Dedifferentiated amniotic fluid mesenchymal stem cell (primary cell): Measurements from ENCODE around the gene SORBS2.

Source experiments
- DNase-seq: peaks from one replicate; pipeline ENCODE4 v3.0.0-alpha.2; 2016; ENCODE audit errors: extremely low spot score

The SORBS2 gene

DNA sequence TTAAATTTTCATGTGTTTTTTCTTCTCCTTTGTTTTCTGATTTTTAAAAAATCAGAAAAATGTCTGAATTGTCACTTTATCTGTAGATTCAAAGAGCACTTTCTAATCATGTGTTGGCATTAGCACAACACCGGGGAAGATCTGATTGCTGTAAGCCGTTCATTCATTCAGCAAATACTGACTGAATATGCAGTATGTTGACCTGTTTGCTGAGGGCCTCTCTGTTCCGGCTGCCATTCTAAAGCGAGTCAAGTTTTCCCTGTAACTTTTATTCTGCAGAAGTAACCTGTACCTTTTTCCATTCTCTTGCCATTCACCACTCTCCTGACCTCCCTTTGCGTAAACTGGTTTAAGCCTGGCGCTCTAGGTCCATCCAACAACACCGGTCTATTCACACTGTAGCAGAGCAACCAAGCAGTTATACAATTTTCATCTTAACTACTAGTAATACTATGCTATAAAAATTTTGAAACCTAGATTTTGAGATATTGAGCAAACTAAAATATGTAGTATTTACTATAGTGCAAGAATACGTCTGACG is 6.7 kb downstream of the SORBS2 start:
- no peak for DNase-seq

DNA sequence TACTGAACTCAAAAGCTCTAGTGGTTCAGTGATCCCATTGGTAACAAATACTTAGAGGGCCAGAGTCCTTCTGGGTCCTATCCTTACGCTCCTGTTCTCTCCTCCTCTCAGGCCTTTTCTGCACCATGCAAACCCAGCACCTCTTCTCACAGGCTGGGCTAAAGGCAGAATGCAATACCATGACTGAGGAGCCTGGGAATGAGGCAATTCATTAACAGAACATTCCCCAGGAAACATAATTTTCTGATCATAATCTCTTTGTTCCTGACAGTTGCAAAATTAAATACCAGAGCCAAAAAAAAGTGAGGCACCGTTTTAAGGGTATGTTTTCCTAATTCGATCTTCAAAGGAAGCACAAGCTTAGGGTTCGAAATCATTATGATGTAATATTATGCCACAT is 9.0 kb downstream of the SORBS2 start:
- no peak for DNase-seq

DNA sequence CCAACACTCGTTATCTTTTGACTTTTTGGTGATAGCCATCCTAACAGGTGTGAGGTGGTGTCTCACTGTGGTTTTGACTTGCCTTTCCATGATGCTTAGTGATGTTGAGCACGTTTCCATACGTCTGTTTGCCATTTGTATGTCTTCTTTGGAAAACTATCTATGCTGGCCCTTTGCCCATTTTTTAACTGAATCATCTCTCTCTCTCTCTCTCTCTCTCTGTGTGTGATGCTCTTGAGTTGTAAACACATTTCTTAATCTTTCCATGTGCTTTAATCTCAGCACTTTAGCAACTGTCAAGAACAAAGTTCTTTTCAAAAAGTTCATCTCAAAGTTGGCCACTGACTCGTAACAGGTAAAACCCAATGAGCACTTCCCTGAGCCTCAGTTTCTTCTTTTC is 10.5 kb downstream of the SORBS2 start:
- no peak for DNase-seq

DNA sequence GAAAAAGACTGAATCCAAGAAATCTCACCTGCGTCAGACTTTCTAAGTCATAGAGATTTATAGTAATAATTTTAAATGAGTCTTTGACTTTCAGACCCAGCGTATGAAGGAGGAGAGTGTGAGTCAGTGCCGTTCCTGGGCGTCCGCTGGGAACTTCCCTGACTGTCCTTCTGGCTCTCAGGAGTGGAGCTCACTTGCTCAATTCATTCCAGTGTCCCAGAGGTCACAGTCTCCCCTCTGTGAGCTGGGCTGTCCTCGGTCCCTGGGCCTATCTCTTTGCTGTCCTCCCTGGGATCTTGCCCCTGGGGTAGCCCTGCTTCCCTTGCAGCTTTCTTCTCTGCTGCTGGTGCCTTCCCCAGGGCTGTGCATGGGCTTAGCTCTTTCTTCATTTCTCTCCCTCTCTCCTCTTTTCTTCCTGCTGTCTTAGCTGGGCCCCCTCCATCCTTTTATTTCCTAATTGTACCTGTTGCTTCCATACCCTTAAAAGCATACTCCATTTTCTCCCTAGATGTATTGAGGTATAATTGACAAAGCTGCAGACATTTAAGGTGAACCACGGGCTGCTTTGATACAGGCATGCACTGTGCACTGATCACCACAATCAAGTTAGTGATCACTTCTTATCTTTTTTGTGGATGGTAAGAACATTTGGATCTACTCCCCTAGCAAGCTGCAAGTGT is 11.6 kb downstream of the SORBS2 start:
- no peak for DNase-seq

DNA sequence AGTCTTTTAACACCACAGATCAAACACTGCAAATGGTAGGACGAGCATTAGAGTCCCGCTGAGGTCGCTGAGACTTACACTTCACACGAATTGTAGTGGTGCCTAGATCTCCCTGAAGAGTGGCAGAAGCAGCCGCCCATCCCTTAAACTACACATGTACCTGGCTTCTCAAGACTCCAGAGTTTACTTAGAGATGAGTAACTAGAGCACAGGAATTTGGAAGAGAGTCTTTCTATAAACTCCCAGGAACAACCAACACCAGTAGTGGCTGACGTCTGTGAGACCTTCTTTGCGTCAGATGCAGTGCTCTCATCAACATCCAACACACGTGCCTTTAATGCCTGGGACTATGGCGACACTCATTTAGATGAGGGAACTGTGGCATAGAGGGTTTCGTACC is 12.6 kb downstream of the SORBS2 start:
- no peak for DNase-seq

DNA sequence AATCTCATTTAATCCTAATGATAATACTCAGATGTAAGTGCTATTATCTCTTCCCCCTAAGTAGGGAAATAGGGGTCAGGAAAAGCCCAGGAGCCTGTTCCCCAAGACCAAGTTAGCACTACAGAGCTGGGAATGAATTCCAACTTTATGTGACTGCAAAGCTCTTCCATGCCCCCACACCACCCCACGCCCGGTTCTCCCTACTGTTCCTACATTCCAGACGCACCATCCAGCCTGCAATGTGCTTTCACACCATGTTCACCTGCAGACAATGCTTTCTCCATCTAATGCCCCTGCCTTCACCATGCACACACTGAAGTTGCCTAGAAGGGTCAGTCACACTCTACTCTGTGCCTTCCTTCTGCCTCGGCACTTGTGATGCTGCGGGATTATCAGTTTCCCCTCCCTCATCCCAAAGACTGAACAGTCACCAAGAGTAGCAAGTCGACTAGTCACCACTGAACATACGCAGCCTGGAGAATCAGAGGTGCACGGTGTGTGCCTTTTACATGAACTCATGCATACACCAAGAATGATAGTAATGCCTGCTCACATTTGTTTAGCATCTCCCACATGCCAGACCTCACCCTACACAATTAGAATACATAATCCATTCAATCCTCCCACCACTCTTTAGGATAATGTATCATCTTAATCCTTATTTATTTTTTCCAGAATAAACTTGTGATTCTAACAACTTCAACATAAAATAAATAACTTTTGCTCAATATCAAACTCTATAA is 14.2 kb downstream of the SORBS2 start:
- no peak for DNase-seq

DNA sequence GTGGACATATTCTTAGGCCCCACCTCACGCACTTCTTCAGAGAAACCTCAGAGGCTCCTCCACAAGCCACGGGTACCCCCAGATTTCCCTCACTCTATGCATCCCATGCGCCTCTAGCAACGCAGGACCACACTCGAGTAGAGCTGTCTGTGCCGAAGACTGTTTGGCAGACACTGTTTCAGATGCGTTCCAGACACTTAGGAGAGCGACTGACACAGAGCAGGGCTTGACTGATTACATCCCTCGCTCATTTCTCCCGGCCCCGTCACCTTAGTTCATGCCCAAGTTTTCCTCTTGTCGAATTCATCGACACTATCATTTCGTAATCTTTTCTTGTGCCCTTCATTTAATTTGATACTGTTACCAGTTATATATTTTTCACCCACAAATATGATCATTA is 15.0 kb downstream of the SORBS2 start:
- DNase-seq, result no peak

DNA sequence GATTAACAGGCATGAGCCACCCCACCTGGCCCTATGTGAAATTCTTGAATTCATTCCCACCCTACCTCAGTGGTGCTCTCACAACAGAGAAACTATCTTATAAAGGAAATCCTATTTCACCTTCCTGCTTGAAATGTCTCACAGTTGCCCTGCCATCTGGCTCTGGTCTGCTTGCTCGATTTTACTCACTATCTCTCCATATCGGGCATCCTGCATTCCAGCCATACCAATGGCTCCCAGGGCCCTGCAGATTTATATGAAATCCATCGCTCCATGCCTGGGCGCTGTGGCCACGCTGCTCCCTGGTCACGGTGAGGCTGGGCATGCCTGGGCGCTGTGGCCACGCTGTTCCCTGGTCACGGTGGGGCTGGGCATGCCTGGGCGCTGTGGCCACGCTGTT is 15.8 kb downstream of the SORBS2 start:
- no peak for DNase-seq

DNA sequence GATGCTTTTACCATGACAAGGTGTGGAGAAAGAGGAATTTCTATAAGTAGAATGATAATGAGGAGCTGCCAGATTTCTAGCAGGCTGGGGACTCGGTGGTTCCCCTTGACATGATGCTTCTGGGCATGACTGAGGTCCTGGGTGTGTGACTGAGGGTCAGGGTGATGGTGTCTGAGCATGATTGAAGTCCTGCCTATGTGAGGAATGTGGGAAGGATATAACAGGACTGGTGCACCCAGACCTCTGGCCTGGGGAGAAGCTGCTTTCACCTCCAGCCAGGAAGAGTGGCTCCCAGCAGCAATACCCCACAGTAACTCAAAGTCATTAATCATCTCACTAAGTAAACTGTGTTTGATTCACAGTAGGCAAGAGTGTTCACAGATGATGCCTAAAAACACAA is 17.4 kb downstream of the SORBS2 start:
- DNase-seq, result no peak

DNA sequence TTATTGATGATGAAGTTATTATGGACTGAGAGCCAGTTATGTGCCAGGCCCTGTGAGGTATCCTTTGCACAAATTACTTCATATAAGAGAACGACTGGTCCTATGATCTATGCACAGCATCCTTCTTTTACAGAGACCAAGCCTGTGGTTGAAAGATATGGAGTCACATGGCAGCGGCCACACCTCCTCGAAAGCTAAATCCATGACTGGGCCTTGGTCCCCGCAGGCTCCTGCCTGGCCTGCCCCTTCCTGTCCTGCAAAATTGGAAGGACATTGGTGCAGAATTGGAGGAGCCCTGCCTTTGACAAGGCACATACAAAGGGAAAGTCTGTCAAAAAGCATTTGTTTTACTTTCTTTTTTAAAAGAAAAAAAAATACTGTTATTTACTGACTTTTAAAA is 18.3 kb downstream of the SORBS2 start:
- no peak for DNase-seq

DNA sequence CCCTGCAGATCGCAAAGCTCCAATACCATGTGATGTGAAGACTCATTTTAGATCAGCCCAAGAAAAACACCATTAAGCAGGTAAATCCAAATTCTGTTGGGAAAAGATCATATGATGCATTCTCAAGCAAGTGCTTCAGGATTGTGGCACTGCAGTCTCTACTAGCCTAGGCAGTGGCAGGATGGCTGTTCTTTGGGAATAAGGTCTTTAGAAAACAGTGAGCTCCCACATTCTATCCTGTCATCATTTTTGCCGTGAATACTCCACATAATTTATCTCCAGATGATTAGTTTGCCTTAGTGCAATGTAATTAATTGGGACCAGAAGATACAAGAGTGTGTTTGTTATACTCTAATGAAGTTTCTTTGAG is 18.9 kb downstream of the SORBS2 start:
- no peak for DNase-seq

DNA sequence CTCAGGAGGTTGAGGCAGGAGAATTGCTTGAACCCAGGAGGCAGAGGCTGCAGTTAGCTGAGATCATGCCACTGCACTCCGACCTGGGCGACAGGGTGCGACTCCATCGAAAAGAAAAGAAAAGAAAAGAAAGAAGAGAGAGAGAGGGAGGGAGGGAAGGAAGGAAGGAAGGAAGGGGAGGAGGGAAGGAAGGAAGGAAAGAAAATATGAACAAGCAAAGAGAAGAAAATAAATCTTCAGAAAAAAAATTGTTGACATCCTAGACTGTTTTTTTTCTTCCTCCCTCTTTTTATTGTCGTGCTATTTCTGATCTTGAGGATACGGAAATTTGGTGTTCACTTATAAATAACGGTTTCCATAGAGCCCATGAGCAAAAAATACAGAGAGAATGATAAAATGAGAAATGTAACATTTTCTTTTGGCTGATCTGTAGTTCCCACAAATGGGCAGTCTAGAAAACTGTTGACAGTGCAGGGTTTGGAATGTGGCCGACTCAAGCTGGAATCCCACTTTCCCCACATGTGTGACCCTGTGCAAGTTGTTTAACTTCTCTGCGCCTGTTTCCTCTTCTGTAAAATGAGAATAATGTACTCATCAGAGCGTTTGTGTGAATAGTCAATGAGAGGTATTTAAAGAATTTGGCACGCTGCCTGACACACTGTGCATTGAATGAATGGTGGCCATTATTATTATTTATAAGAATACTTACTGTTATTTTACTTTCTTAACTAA is 19.4 kb downstream of the SORBS2 start:
- DNase-seq, result peak; percentile 81

DNA sequence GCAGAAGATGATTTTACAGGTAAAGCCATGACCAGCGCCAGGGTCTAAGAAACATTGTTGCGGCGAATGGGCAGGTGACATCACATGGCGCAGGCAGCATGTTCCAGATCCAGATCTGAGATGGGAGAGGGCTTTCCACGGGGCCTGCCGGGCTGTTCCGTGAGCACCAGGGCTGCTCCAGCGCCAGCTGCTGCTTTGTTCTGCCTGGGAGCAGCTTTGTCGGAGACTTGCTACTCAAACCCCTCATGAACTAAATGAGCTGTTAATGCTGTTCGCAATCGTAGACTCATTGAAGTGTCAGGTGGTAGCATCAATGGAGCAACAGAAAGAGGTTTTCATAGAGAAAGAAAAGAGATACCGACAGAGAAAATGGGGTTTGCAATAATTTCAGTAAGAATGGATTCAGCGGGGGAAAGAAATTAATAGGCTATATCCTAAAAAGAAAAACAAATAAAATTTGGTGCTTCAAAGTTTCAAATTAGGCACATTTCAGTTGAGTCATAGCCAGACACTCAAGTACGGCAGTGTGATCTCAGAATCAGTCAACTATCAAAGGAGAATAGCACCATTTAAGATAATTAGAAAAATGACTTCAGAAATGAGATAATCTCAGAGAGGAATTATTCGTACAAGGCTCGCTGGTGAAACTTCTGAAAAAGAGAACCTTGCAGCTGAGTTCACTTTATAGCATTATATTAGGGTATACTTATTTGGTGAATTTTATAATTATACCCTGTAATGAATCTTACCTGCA is 23.9 kb downstream of the SORBS2 start:
- DNase-seq, result no peak

DNA sequence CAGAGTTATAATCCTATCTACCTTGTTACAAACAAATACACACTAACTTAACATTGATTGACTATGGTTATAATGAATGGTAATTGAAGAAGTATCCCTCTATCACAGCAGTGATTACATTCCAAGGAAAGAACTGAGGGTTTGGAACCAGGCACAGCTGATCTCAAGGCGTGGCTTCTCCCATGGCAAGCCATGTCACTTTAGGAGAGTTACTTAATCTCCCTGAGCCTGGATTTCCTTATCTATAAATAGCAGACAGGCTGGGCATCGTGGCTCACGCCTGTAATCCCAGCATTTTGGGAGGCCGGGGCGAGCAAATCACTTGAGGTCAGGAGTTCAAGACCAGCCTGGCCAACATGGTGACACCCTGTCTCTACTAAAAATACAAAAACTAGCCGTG is 25.6 kb downstream of the SORBS2 start:
- DNase-seq, result no peak

DNA sequence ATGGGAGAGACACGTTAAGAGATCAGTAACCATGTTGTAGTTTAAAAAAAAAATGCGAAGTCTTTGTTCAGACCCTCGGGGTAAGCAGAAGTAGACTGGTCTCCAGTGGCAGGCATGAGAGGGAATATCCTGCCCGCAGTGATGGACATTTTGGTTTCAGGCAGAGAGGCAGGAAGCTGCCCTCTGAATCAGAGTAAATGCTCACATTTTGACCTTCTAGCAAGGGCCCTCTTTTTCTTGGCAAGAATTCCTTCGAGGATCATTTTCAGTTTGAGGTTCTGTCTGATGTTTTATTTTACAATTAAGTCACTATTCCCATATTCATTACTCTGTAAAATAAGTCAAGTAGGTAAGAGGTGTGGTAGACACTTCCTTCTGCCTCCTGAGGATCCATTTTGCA is 28.4 kb downstream of the SORBS2 start:
- DNase-seq, result no peak

DNA sequence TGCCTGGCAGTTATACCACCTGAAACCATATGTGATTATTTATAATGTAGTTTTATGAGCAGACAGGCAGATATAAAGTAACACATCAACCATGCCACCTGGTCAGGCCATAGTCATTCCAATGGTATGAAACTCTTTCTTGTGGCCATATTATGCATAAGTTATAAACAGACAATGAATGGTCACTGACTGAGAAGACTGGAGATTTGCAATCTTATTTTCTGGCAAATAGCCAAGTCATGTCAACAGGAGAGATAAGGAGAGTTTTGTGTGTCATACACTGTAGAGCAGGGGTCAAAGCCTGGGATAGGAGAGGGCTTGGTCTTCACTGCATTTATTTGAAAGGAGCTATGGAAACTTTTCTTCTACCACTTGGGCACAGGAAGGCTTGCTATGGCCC is 29.5 kb downstream of the SORBS2 start:
- no peak for DNase-seq

DNA sequence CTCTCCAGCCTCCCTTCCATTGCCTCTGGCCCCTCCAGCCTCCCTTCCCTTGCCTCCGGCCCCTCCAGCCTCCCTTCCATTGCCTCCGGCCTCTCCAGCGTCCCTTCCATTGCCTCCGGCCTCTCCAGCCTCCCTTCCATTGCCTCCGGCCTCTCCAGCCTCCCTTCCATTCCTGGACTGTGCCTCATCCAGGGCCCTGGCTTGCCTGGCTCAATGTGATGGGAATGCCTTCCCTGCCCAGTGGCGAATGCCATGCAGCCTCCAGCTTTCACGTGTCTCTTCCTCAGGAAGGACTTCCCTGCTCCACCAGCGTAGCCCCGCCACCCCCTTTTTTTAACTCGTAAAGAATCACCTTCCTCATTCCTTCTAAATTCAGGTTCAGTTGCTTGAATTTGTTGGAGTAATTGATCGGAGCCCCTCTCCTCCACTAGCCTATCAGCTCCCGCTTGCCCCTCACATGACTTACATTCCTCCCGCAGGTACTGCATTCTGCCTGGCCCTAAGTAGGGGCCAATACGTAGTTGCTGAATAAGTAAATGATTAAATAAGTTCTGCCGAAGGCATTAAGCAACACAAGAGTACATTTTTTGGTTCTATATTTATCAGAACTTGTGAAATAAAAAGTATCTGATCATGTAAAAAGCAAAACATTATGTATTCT is 30.3 kb downstream of the SORBS2 start:
- DNase-seq, result no peak

DNA sequence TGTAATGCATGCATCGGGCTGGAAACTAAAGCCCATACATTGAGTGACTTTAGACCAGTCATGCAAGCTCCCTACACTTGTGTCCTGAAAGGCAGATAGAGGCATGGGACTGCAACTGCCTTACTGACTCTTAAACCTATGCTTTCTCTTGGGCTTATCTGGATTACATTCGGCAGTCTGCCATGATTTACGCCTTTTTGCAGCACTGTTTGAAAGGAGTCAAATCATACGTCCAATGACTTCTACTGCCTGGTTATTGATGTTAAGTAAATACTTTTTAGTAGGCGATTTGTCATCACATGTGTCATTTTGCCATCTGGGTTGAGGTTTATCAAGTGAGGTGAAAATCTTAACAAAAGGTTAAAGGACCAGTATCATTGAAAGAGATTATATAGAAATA is 31.5 kb downstream of the SORBS2 start:
- no peak for DNase-seq

DNA sequence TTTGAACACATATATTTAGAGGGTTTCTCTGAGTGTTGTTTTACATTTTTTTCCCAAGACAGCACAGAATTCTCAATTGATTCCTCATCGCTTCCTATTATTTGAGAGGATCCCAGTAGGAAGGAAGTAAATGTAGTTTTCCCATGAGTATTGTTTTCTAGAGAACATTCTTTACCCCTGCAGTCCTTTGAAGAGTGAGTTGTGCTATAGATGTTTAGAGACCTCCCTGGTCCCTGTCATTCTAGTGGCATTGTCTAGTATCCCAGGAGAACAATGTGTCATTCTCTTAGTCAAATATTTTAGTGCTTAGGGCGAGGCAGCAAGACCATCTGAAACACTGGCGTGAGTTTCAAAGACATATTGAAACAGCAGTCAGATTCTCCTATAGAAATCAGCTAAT is 32.5 kb downstream of the SORBS2 start:
- DNase-seq, result no peak

DNA sequence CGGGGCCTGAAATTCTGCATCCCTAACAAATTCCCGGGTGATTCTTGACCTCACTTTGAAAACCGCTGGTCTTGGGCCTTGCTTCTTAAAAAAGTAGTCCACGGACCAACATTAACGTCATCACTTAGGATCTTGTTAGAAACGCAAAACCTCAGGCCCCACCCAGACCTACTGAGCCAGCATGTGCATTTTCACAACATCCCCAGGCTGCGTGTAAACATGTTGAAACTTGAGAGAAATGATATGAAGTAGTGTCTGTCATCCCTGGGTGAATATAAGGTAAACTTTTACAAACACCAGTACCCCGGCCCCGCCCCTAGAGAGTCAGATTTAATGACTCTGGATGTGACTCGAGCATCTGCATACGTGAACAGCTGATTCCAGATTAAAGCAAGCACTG is 33.7 kb downstream of the SORBS2 start:
- no peak for DNase-seq

DNA sequence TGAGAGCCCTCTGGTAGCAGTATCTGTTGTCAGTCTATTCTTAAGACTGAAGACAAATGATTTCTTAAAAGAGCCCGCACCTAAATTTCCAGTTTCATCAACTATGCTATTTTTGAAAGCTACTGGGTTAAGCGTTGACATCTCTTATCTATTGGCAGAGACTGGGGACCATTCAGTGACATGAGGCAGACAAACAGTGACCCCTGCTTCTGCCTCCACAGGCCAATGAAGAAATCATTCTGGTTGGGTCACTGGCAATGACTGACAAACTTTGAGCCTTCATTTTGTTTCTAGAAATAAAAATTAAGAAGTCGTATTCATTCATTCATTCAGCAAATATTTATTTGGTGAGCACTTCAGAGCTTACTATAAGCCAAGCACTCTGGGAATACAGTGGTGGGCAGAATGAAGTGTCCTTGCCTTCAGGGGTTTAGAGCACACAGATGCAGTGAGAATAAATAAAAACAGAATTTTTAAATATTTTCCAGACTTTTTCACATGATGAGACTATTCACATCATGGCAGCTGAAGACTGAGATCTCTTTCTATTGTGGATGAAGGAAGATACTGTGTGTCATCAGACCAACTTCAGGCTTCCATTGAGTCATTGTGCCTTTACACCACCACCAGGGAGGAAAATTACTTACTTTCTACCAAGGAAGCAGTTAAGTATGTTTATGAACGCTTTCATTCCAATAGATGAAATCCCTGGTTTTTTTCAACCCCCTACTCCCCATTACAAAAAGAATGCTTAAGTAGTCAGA is 36.0 kb downstream of the SORBS2 start:
- DNase-seq, result no peak
